Upper lobe of left lung (tissue), 4 donors: ENCODE results near the gene RASD1.

Experiments used
- CTCF ChIP-seq, 6 experiments: fragments of 450-650 bp in 4 of 6; fragments of 200-600 bp in 2 of 6; sonication (generic) in 2 of 6; IDR thresholded peaks; one replicate each; pipeline ENCODE4 v1.5.1; 2016 to 2019; ENCODE audit warnings: antibody characterized with exemption in 6 of 6
- EP300 ChIP-seq, 4 donors: sonication (generic); formaldehyde crosslinking; IDR thresholded peaks; one replicate each; pipeline ENCODE4 v1.5.1; 2017; ENCODE audit warnings: antibody characterized with exemption in 4 of 4, control low read depth in 2 of 4
- POLR2A ChIP-seq, 4 donors: fragments of 450-650 bp; IDR thresholded peaks; one replicate each; pipeline ENCODE4 v1.5.1; 2016 to 2017; ENCODE audit warnings: antibody characterized with exemption in 4 of 4, mild to moderate bottlenecking in 2 of 4
- POLR2AphosphoS5 ChIP-seq, 2 donors: sonication (generic); formaldehyde crosslinking; IDR thresholded peaks; one replicate each; pipeline ENCODE4 v1.5.1; 2017; ENCODE audit warnings: antibody characterized with exemption in 2 of 2

GRCh38 chr17:17456251-17456650 lies 39.9 kb downstream of the RASD1 start:
- TF ChIP-seq CTCF (IDR thresholded peaks at IDR 0.05): no peak
- TF ChIP-seq POLR2AphosphoS5 (IDR thresholded peaks at IDR 0.05): no peak
- TF ChIP-seq EP300 (IDR thresholded peaks at IDR 0.05): no peak
- TF ChIP-seq POLR2A (IDR thresholded peaks at IDR 0.05): no peak
